Measurements from ENCODE around the gene CAPN9.

DNA sequence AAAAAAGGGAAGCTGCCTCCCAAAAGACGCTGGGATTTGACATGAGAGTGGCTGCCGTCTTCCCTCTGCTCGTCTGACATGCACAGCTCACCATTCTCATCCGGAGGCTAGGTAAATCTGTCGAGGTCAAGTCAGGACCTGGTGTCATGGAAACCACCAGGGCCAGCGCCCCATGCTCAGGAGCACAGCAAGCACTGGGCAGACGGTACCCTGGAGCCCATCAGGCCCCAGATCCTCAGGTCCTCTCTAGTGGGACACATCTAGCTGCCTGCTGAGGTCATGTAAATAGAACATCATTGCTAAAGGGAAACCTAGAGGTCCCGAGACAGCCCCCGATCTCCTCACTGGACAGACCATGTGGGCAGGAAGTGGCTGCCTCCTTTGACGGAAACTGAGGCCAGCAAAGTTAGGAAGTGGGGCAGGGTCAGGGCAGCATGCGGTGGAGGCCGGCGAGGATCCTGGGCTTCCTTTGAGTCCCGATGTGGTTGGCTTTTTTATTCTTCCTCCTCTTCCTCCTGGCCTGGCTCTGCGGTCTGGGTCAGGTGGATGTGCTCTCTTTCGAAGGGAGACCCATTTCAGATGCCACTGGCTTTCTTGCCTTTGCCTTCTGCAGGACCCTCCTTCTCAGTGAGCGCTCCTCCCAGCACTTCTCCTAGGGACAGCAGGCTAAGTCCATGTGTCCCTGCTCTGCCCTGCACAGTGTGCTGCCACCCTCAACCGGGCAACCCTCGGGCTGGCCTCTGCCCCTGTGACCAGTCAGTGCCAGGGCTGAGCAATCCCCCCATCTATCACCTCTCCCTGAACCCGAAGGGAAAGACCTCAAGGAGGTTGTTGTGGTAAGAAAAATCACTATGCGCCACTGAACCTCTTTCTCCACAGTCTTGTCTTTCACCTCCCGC lies 39.2 kb upstream of the CAPN9 start:
- TF ChIP-seq PPARA (CRISPR knock-in tag; IDR thresholded peaks at IDR 0.05; ENCODE audit: borderline replicate concordance) (no peak), TOX (CRISPR knock-in tag; IDR thresholded peaks at IDR 0.05; ENCODE audit: borderline replicate concordance) (no peak)
